ELR (cell line): ENCODE results near the gene ADGRG1.
"Not testable (repeated sequence)": the region's sequence is repeated elsewhere in the genome, so short reads cannot be mapped to it uniquely, and the experiment has no call there.

Experiments
- DNase-seq: peaks from one replicate; pipeline ENCODE4 v3.0.0-alpha.2; 2015; ENCODE audit warnings: low read depth

The ADGRG1 gene

GRCh38 chr16:57628008-57628781 lies at the start of gene ADGRG1:
Gene ADGRG1, plus strand, starts transcription at chr16:57628630. Its CDS starts 21,658 bp downstream, at chr16:57650288.
- peak; percentile 99 for DNase-seq

GRCh38 chr16:57579361-57579665 lies 49.1 kb upstream of the ADGRG1 start:
- no peak for DNase-seq

- DNase-seq = no peak
Measured at GRCh38 chr16:57585051-57585687, 43.3 kb upstream of the ADGRG1 start.

GRCh38 chr16:57588831-57589230 lies 39.6 kb upstream of the ADGRG1 start:
- DNase-seq = no peak

GRCh38 chr16:57589374-57589773 lies 39.1 kb upstream of the ADGRG1 start:
- DNase-seq = no peak

- peak; percentile 89 for DNase-seq
Measured at GRCh38 chr16:57590654-57591085, 37.8 kb upstream of the ADGRG1 start.

- peak; percentile 94 for DNase-seq
Measured at GRCh38 chr16:57591086-57591869, 37.2 kb upstream of the ADGRG1 start.

GRCh38 chr16:57591870-57592485 lies 36.5 kb upstream of the ADGRG1 start:
- no peak for DNase-seq

- DNase-seq = no peak
Measured at GRCh38 chr16:57592591-57593003, 35.8 kb upstream of the ADGRG1 start.

GRCh38 chr16:57593021-57593420 lies 35.4 kb upstream of the ADGRG1 start:
- DNase-seq = no peak

GRCh38 chr16:57593990-57594389 lies 34.4 kb upstream of the ADGRG1 start:
- DNase-seq = no peak

GRCh38 chr16:57594531-57595031 lies 33.8 kb upstream of the ADGRG1 start:
- DNase-seq = no peak

GRCh38 chr16:57596234-57596633 lies 32.2 kb upstream of the ADGRG1 start:
- not testable (repeated sequence) for DNase-seq

GRCh38 chr16:57598437-57598836 lies 30.0 kb upstream of the ADGRG1 start:
- no peak for DNase-seq

- peak; percentile 68 for DNase-seq
Measured at GRCh38 chr16:57600048-57600835, 28.2 kb upstream of the ADGRG1 start.

GRCh38 chr16:57600952-57601580 lies 27.4 kb upstream of the ADGRG1 start:
- DNase-seq = no peak

GRCh38 chr16:57601801-57602478 lies 26.5 kb upstream of the ADGRG1 start:
- no peak for DNase-seq

GRCh38 chr16:57603115-57604024 lies 25.1 kb upstream of the ADGRG1 start:
- no peak for DNase-seq

GRCh38 chr16:57604177-57604576 lies 24.3 kb upstream of the ADGRG1 start:
- no peak for DNase-seq
